Omental fat pad (tissue), 4 donors: Measurements from ENCODE around the gene EIF2B2. TPM values are rescaled to one million over a fixed set of nuclear protein-coding genes. Genes with fewer than 3 reads are reported as not detected.

Source experiments
- ATAC-seq: fragments of 150-250 bp; one replicate; pipeline ENCODE4 v1.9.1; 2016; ENCODE audit warnings: mild to moderate bottlenecking, moderate library complexity; ENCODE audit not compliant: low FRiP score
- DNase-seq: peaks from one replicate; pipeline ENCODE4 v3.0.0-alpha.2; 2019; ENCODE audit warnings: low spot score
- total RNA-seq, 4 donors: library from RNA; depleted of rRNA; stranded (reverse); fragments of >200 nt; gene quantifications; one replicate each; pipeline ENCODE4 v1.1.0, GENCODE V29; 2016
- TF ChIP-seq, protein P1 (sequence below), 3 donors: fragments of 450-650 bp; IDR thresholded peaks; one replicate each; pipeline ENCODE4 v1.5.1; 2016 to 2017; ENCODE audit warnings: antibody characterized with exemption in 3 of 3, mild to moderate bottlenecking in 3 of 3, moderate library complexity in 2 of 3

EIF2B2 gene
- total RNA-seq, 4 donors from 2014 or later: 23.6 to 42.0 (median 35.2) TPM

DNA sequence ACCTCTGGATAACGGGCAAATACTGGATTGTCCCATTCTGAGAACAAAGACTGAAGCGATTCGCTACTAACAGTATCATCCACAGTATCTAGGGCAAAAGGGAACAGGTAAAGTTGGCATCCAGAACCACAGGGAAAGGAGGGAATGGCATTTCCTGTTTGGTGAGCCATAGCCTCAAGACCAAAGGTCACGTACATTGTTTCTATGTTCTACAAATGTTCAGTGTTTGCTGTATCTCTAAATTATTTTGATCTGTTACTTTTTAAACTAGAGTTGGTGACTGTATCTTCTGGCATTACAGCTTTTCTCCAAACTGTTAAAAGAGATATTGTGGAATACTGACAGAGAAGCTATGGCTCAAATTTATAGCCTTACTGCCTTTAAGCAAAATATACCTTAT is 38.9 kb downstream of the EIF2B2 start:
- TF ChIP-seq, protein P1, sequence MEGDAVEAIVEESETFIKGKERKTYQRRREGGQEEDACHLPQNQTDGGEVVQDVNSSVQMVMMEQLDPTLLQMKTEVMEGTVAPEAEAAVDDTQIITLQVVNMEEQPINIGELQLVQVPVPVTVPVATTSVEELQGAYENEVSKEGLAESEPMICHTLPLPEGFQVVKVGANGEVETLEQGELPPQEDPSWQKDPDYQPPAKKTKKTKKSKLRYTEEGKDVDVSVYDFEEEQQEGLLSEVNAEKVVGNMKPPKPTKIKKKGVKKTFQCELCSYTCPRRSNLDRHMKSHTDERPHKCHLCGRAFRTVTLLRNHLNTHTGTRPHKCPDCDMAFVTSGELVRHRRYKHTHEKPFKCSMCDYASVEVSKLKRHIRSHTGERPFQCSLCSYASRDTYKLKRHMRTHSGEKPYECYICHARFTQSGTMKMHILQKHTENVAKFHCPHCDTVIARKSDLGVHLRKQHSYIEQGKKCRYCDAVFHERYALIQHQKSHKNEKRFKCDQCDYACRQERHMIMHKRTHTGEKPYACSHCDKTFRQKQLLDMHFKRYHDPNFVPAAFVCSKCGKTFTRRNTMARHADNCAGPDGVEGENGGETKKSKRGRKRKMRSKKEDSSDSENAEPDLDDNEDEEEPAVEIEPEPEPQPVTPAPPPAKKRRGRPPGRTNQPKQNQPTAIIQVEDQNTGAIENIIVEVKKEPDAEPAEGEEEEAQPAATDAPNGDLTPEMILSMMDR (IDR thresholded peaks at IDR 0.05): no peak
- ATAC-seq: no peak
- no peak for DNase-seq

- TF ChIP-seq, protein P1 (IDR thresholded peaks at IDR 0.05): no peak
- DNase-seq: no peak
These were observed 39.3 kb downstream of the EIF2B2 start for GRCh38 chr14:75042035-75042434.

DNA sequence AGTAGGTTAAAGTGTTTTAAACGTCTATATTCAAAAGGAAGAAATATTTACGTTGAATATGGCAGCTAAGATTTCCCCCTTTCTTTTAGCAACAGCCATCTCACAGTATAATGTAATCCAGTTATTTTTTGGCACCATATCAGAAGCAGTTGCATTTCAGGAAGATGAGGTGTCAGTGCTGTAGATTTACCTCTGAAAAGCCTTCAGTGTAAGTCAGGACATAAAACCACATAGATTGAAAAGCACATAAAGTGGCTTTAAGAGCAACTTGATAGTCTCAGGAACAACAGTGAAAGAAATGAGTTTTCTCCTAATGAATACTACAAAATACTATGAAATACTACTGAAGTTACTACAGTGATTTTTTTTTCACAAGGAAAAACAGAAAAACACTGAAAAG is 41.6 kb downstream of the EIF2B2 start:
- TF ChIP-seq, protein P1 (IDR thresholded peaks at IDR 0.05): no peak
- ATAC-seq: no peak
- no peak for DNase-seq

More at GRCh38 chr14:75042035-75042434, 39.3 kb downstream of the EIF2B2 start:
- no peak for ATAC-seq

- ATAC-seq (no peak), DNase-seq (no peak)
- TF ChIP-seq, protein P1 (IDR thresholded peaks at IDR 0.05): no peak
These were observed 42.0 kb downstream of the EIF2B2 start for GRCh38 chr14:75044752-75045151.

- DNase-seq: no peak
- no peak for ATAC-seq
- TF ChIP-seq, protein P1 (IDR thresholded peaks at IDR 0.05): no peak
These were observed 43.6 kb downstream of the EIF2B2 start for GRCh38 chr14:75046275-75046674.

DNA sequence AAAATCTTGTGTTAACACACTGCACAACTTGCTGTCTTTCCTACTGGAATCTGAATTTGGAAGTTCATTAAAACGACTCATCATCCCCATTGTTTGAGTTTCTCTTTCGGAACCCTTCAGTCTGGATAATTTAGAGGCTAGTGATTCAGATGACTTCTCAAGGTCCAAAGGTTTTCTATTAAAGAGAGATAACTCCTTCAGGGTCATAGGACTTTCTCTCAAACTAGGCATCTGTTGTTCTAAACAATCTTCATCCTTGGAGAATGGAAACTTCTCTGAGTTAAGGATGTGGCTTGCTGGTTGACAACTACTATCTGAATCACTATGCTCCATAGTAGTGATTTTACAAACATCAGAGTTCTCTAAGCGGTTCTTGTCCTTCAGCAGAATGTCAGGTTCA is 44.2 kb downstream of the EIF2B2 start:
- ATAC-seq: no peak
- DNase-seq: no peak
- TF ChIP-seq, protein P1 (IDR thresholded peaks at IDR 0.05): no peak

GRCh38 chr14:75047506-75047905 is 44.8 kb downstream of the EIF2B2 start:
- DNase-seq: no peak
- TF ChIP-seq, protein P1 (IDR thresholded peaks at IDR 0.05): no peak
- ATAC-seq: no peak
